OCI-LY7 (cell line): ENCODE data around the gene FNBP1.

Experiments
- CTCF ChIP-seq: fragments of 200-600 bp; sonication (generic); conservative IDR thresholded peaks from 2 replicates; pipeline ENCODE4 v1.5.1; 2014; ENCODE audit warnings: mild to moderate bottlenecking, antibody characterized with exemption, low read length, moderate library complexity, mixed read lengths
- EZH2phosphoT487 ChIP-seq: fragments of 200-600 bp; sonication (generic); IDR thresholded peaks from 2 replicates; pipeline ENCODE4 v1.6.1; 2018; ENCODE audit warnings: low read depth, borderline replicate concordance, mild to moderate bottlenecking, mixed run types, antibody characterized with exemption, low read length, moderate library complexity, mixed read lengths

GRCh38 chr9:129852579-129852978 is 190.4 kb downstream of the FNBP1 start:
- no peak for TF ChIP-seq CTCF
- TF ChIP-seq EZH2phosphoT487 = no peak
